Measurements from ENCODE around the gene NAA25.
A peak's percentile ranks its signal among the peaks of the same experiment; 100 is the strongest.

The NAA25 gene

GRCh38 chr12:112108202-112109079 is at the start of gene NAA25:
Gene NAA25, minus strand, starts transcription at chr12:112108783. Its CDS starts 10 bp downstream, at chr12:112108773.
- DNase-seq, result peak; percentile 91

- DNase-seq, result no peak
These were observed 45.3 kb upstream of the NAA25 start for GRCh38 chr12:112153893-112154219.

GRCh38 chr12:112153181-112153892 is 44.8 kb upstream of the NAA25 start:
- DNase-seq, result peak; percentile 8

GRCh38 chr12:112151766-112152541 is 43.4 kb upstream of the NAA25 start:
- peak; percentile 27 for DNase-seq

- DNase-seq, result peak; percentile 23
These were observed 41.0 kb upstream of the NAA25 start for GRCh38 chr12:112149596-112149995.

- no peak for DNase-seq
These were observed 39.5 kb upstream of the NAA25 start for GRCh38 chr12:112148031-112148513.

GRCh38 chr12:112146123-112146522 is 37.5 kb upstream of the NAA25 start:
- no peak for DNase-seq

- DNase-seq, result no peak
These were observed 32.1 kb upstream of the NAA25 start for GRCh38 chr12:112140728-112141127.

- no peak for DNase-seq
These were observed 26.1 kb upstream of the NAA25 start for GRCh38 chr12:112134731-112135130.

GRCh38 chr12:112133418-112133817 is 24.8 kb upstream of the NAA25 start:
- DNase-seq, result no peak

GRCh38 chr12:112131686-112132085 is 23.1 kb upstream of the NAA25 start:
- DNase-seq, result no peak

- no peak for DNase-seq
These were observed 21.9 kb upstream of the NAA25 start for GRCh38 chr12:112130441-112130998.

- no peak for DNase-seq
These were observed 18.3 kb upstream of the NAA25 start for GRCh38 chr12:112126911-112127310.

- no peak for DNase-seq
These were observed 17.4 kb upstream of the NAA25 start for GRCh38 chr12:112126000-112126438.

GRCh38 chr12:112125250-112125999 is 16.8 kb upstream of the NAA25 start, which contains the start of gene TRAFD1:
Gene TRAFD1, plus strand, starts transcription at chr12:112125560. Its CDS starts 4,963 bp downstream, at chr12:112130523.
- peak; percentile 99 for DNase-seq

- DNase-seq, result no peak
These were observed 16.3 kb upstream of the NAA25 start for GRCh38 chr12:112124918-112125249.

- DNase-seq, result no peak
These were observed 14.5 kb upstream of the NAA25 start for GRCh38 chr12:112122823-112123690.

- DNase-seq, result no peak
These were observed 13.4 kb upstream of the NAA25 start for GRCh38 chr12:112121780-112122565.

GRCh38 chr12:112117685-112118084 is 9.1 kb upstream of the NAA25 start:
- no peak for DNase-seq

Measured in activated CD4-positive, CD25-positive, alpha-beta regulatory T cell treated with anti-CD3 and anti-CD28 coated beads, Interleukin-2, amount 50 U/mL, for 72 hours (primary cell).